GM19468 (cell line): ENCODE measurements around the gene TUFM.
"Not testable (repeated sequence)": the region's sequence is repeated elsewhere in the genome, so short reads cannot be mapped to it uniquely, and the experiment has no call there.

Experiments used
- ATAC-seq: cut with Tn5 transposase; IDR thresholded peaks from one replicate; pipeline ENCODE4 v1.9.1; 2021; ENCODE audit warnings: mild to moderate bottlenecking, moderate library complexity, moderate number of reproducible peaks; ENCODE audit not compliant: unreplicated experiment; ENCODE audit errors: extremely low read depth

TUFM gene

GRCh38 chr16:28846080-28846932, at the start of gene TUFM:
Gene TUFM, minus strand, starts transcription at chr16:28846348. Its CDS starts 79 bp downstream, at chr16:28846269.
- peak; percentile 73 for ATAC-seq

GRCh38 chr16:28895609-28896008, 49.5 kb upstream of the TUFM start:
- ATAC-seq: no peak

GRCh38 chr16:28893291-28893690, 47.1 kb upstream of the TUFM start:
- ATAC-seq: no peak

GRCh38 chr16:28891964-28892890, 46.1 kb upstream of the TUFM start:
- no peak for ATAC-seq

GRCh38 chr16:28890355-28890754, 44.2 kb upstream of the TUFM start:
- ATAC-seq: not testable (repeated sequence)

- ATAC-seq: no peak
Observed at GRCh38 chr16:28886945-28887344, 40.8 kb upstream of the TUFM start.

GRCh38 chr16:28884045-28884444, 37.9 kb upstream of the TUFM start:
- no peak for ATAC-seq

GRCh38 chr16:28883221-28883996, 37.3 kb upstream of the TUFM start:
- no peak for ATAC-seq

- no peak for ATAC-seq
Observed at GRCh38 chr16:28882551-28883160, 36.5 kb upstream of the TUFM start.

GRCh38 chr16:28881565-28881964, 35.4 kb upstream of the TUFM start:
- ATAC-seq: not testable (repeated sequence)

GRCh38 chr16:28880955-28881354, 34.8 kb upstream of the TUFM start:
- no peak for ATAC-seq

GRCh38 chr16:28880589-28880915, 34.4 kb upstream of the TUFM start:
- ATAC-seq: no peak

GRCh38 chr16:28879841-28880588, 33.9 kb upstream of the TUFM start:
- peak; percentile 48 for ATAC-seq

GRCh38 chr16:28879261-28879840, 33.2 kb upstream of the TUFM start:
- ATAC-seq: no peak

- no peak for ATAC-seq
Observed at GRCh38 chr16:28878083-28878926, 32.2 kb upstream of the TUFM start, which contains the start of gene ATP2A1. Gene ATP2A1, plus strand, starts transcription at chr16:28878488. Its CDS starts 184 bp downstream, at chr16:28878672.

- ATAC-seq: no peak
Observed at GRCh38 chr16:28877655-28878000, 31.5 kb upstream of the TUFM start.

GRCh38 chr16:28876973-28877654, 31.0 kb upstream of the TUFM start:
- ATAC-seq: no peak
